ENCODE results near the gene WDR17. TPM values are rescaled to one million over a fixed set of nuclear protein-coding genes. Genes with fewer than 3 reads are reported as not detected.

The WDR17 gene
- total RNA-seq, 6 experiments from 2014 or later = 0.12 to 0.49 (median 0.18) TPM; not detected in 1

GRCh38 chr4:176187624-176188023 lies 122.0 kb downstream of the WDR17 start:
- 47% methylated on average over 2 of the region's 2 CpGs for WGBS (ENCODE audit: insufficient coverage, low coverage, low lambda C conversion rate, missing lambda C conversion rate)
- TF ChIP-seq POLR2A (IDR thresholded peaks at IDR 0.05) (no peak), CTCF (IDR thresholded peaks at IDR 0.05) (no peak)

GRCh38 chr4:176188654-176189053 lies 123.0 kb downstream of the WDR17 start:
- Histone ChIP-seq H3K27ac (no peak overlapping the region), H3K27me3 (no peaks in the 10 kb centered on the region), H3K4me1 (no peaks in the 10 kb centered on the region), H3K9me3 (no peaks in the 10 kb centered on the region), H3K36me3 (no peaks in the 10 kb centered on the region), H3K4me3 (no peak overlapping the region)
- intact Hi-C loops (cut with DNase I) = no loop called here
- TF ChIP-seq POLR2A (IDR thresholded peaks at IDR 0.05) = no peak
- no peak for TF ChIP-seq CTCF (IDR thresholded peaks at IDR 0.05)
- ATAC-seq = no peak
- no peak for DNase-seq

More at GRCh38 chr4:176187624-176188023, 122.0 kb downstream of the WDR17 start:
- Histone ChIP-seq H3K4me3 (no peak overlapping the region), H3K9me3 (no peaks in the 10 kb centered on the region), H3K4me1 (no peaks in the 10 kb centered on the region), H3K27ac (no peak overlapping the region), H3K36me3 (no peaks in the 10 kb centered on the region), H3K27me3 (no peaks in the 10 kb centered on the region)
- ATAC-seq = no peak
- intact Hi-C loops (cut with DNase I) = no loop called here
- no peak for DNase-seq

- intact Hi-C loops (cut with DNase I) = no loop called here
- TF ChIP-seq POLR2A (IDR thresholded peaks at IDR 0.05) = no peak
- TF ChIP-seq CTCF (IDR thresholded peaks at IDR 0.05) = no peak
- 62% methylated on average over 11 of the region's 11 CpGs for WGBS (ENCODE audit: insufficient coverage, low coverage, low lambda C conversion rate, missing lambda C conversion rate)
Measured at GRCh38 chr4:176189891-176190795, 124.5 kb downstream of the WDR17 start.

GRCh38 chr4:176191974-176192373 lies 126.3 kb downstream of the WDR17 start:
- DNase-seq = no peak
- H3K4me1 ChIP-seq = peaks cover 0 to 5% (median 0%) of the 10 kb centered on the region in 4 donors
- ATAC-seq = no peak
- no peak for TF ChIP-seq CTCF (IDR thresholded peaks at IDR 0.05)
- no peaks in the 10 kb centered on the region for H3K36me3 ChIP-seq
- no peaks in the 10 kb centered on the region for H3K27me3 ChIP-seq
- WGBS (ENCODE audit: insufficient coverage, low coverage, low lambda C conversion rate, missing lambda C conversion rate) = 11% methylated on average over 1 of the region's 1 CpG
- no peaks in the 10 kb centered on the region for H3K9me3 ChIP-seq
- no peak overlapping the region for H3K27ac ChIP-seq
- H3K4me3 ChIP-seq = no peak overlapping the region
- intact Hi-C loops (cut with DNase I) = no loop called here

More at GRCh38 chr4:176189891-176190795, 124.5 kb downstream of the WDR17 start:
- no peaks in the 10 kb centered on the region for H3K36me3 ChIP-seq
- H3K4me3 ChIP-seq = no peak overlapping the region
- H3K27ac ChIP-seq = no peak overlapping the region
- no peaks in the 10 kb centered on the region for H3K27me3 ChIP-seq
- no peak for ATAC-seq
- peaks cover 0 to 4% (median 0%) of the 10 kb centered on the region in 4 donors for H3K4me1 ChIP-seq
- no peak for DNase-seq
- H3K9me3 ChIP-seq = no peaks in the 10 kb centered on the region
